Measurements from ENCODE around the gene DOCK6. TPM values are rescaled to one million over a fixed set of nuclear protein-coding genes. Genes with fewer than 3 reads are reported as not detected.

Gene DOCK6
- total and polyA plus RNA-seq, 8 donors = 65.6 to 111 (median 79.1) TPM

- peaks cover 0 to 56% of the 10 kb centered on the region in 2 donors for H3K36me3 ChIP-seq
- H3K4me1 ChIP-seq = peaks cover 7 to 51% of the 10 kb centered on the region in 2 donors
- ATAC-seq (no peak), DNase-seq (no peak)
- H3K27ac ChIP-seq = peak overlapping the region in 1 of 2 donors; percentile 13
- no peaks in the 10 kb centered on the region for H3K27me3 ChIP-seq
- intact Hi-C loops (cut with DNase I) = no loop called here
- no peak for TF ChIP-seq CTCF (IDR thresholded peaks at IDR 0.05)
- no peaks in the 10 kb centered on the region for H3K9me3 ChIP-seq
- H3K4me3 ChIP-seq = no peak overlapping the region
These were observed 11.1 kb downstream of the DOCK6 start for GRCh38 chr19:11251217-11251616.

- ATAC-seq (no peak), DNase-seq (no peak)
- intact Hi-C loops (cut with DNase I) = no loop called here
- H3K9me3 ChIP-seq = no peaks in the 10 kb centered on the region
- H3K4me1 ChIP-seq = peaks cover 1 to 46% of the 10 kb centered on the region in 2 donors
- H3K36me3 ChIP-seq = peaks cover 0 to 67% of the 10 kb centered on the region in 2 donors
- H3K27ac ChIP-seq = no peak overlapping the region
- H3K27me3 ChIP-seq = no peaks in the 10 kb centered on the region
- TF ChIP-seq CTCF (IDR thresholded peaks at IDR 0.05) = no peak
- H3K4me3 ChIP-seq = no peak overlapping the region
These were observed 13.5 kb downstream of the DOCK6 start for GRCh38 chr19:11248852-11249251.

- no peaks in the 10 kb centered on the region for H3K9me3 ChIP-seq
- no peaks in the 10 kb centered on the region for H3K27me3 ChIP-seq
- intact Hi-C loops (cut with DNase I) = no loop called here
- DNase-seq (no peak), ATAC-seq (no peak)
- no peak overlapping the region for H3K4me3 ChIP-seq
- H3K27ac ChIP-seq = peak overlapping the region; percentile 58 to 65
- H3K4me1 ChIP-seq = peaks cover 0 to 49% of the 10 kb centered on the region in 2 donors
- H3K36me3 ChIP-seq = peaks cover 0 to 68% of the 10 kb centered on the region in 2 donors
- no peak for TF ChIP-seq CTCF (IDR thresholded peaks at IDR 0.05)
These were observed 14.4 kb downstream of the DOCK6 start for GRCh38 chr19:11247934-11248333.

GRCh38 chr19:11247391-11247790 lies 14.9 kb downstream of the DOCK6 start:
- DNase-seq = peak in 1 of 4 donors; percentile 64
- no peaks in the 10 kb centered on the region for H3K27me3 ChIP-seq
- ATAC-seq = no peak
- TF ChIP-seq CTCF (IDR thresholded peaks at IDR 0.05) = no peak
- intact Hi-C loops (cut with DNase I) = no loop called here
- peaks cover 0 to 70% of the 10 kb centered on the region in 2 donors for H3K36me3 ChIP-seq
- peaks cover 0 to 47% of the 10 kb centered on the region in 2 donors for H3K4me1 ChIP-seq
- peak overlapping the region; percentile 58 to 65 for H3K27ac ChIP-seq
- H3K9me3 ChIP-seq = no peaks in the 10 kb centered on the region
- no peak overlapping the region for H3K4me3 ChIP-seq

- H3K4me3 ChIP-seq = no peak overlapping the region
- DNase-seq (no peak), ATAC-seq (no peak)
- no peaks in the 10 kb centered on the region for H3K9me3 ChIP-seq
- intact Hi-C loops (cut with DNase I) = no loop called here
- peaks cover 0 to 43% of the 10 kb centered on the region in 2 donors for H3K4me1 ChIP-seq
- peak overlapping the region; percentile 1 to 58 for H3K27ac ChIP-seq
- peaks cover 0 to 70% of the 10 kb centered on the region in 2 donors for H3K36me3 ChIP-seq
- no peak for TF ChIP-seq CTCF (IDR thresholded peaks at IDR 0.05)
- H3K27me3 ChIP-seq = no peaks in the 10 kb centered on the region
These were observed 15.4 kb downstream of the DOCK6 start for GRCh38 chr19:11246941-11247340.
